LNCaP clone FGC (cell line): ENCODE measurements around the gene GYPC.

ENCODE experiments used
- DNase-seq: peaks from one replicate; pipeline ENCODE4 v3.0.0-alpha.2; 2011; ENCODE audit warnings: low read depth
- H3K4me3 ChIP-seq: 2 replicates; pipeline ENCODE4 v1.5.1; 2011; ENCODE audit warnings: mild to moderate bottlenecking, low read depth, low read length, control low read depth
- TF ChIP-seq, protein P1 (sequence below): IDR thresholded peaks from 2 replicates; pipeline ENCODE4 v1.5.1; 2012; ENCODE audit warnings: mild to moderate bottlenecking; ENCODE audit not compliant: control insufficient read depth, insufficient read depth; ENCODE audit errors: extremely low read depth

GYPC gene

DNA sequence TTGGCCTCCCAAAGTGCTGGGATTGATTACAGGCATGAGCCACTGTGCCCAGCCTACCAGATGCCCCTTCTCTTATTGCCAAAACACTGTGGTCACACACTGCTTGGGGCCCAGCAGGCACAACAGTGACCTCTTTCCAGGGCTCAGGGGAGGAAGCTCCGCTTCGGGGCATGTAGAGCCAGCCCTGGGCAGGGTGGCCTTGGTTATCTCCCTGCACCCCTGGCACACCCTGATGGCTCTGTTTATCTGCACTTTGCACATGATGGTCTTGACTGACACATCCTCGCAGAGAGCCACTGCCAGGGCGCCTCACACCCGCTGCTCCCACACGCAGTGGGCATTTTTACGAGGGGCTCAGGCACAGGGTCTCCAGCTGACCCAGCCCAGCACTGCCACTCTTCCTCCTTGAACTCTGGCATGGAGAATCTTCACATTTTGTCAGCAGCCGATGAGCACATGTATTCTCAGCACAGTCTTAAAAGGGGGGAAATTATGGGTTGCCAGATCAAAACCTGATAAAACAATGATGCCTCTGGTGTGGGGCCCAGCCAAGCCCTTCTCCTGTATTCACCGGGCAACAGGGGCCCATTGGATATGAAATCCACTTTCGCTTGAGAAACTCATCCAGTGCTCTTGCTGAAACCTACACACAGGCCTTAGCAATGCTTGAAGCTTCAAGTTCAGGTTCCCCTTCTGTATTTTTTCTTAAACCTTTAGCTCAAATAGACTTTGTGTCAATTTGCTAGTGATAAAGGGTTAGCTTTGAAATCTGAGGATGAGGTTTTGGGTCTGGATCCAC lies 5.9 kb downstream of the GYPC start:
- no peak for DNase-seq
- H3K4me3 ChIP-seq, result no peak overlapping the region
- TF ChIP-seq, protein P1, sequence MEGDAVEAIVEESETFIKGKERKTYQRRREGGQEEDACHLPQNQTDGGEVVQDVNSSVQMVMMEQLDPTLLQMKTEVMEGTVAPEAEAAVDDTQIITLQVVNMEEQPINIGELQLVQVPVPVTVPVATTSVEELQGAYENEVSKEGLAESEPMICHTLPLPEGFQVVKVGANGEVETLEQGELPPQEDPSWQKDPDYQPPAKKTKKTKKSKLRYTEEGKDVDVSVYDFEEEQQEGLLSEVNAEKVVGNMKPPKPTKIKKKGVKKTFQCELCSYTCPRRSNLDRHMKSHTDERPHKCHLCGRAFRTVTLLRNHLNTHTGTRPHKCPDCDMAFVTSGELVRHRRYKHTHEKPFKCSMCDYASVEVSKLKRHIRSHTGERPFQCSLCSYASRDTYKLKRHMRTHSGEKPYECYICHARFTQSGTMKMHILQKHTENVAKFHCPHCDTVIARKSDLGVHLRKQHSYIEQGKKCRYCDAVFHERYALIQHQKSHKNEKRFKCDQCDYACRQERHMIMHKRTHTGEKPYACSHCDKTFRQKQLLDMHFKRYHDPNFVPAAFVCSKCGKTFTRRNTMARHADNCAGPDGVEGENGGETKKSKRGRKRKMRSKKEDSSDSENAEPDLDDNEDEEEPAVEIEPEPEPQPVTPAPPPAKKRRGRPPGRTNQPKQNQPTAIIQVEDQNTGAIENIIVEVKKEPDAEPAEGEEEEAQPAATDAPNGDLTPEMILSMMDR, result no peak

DNA sequence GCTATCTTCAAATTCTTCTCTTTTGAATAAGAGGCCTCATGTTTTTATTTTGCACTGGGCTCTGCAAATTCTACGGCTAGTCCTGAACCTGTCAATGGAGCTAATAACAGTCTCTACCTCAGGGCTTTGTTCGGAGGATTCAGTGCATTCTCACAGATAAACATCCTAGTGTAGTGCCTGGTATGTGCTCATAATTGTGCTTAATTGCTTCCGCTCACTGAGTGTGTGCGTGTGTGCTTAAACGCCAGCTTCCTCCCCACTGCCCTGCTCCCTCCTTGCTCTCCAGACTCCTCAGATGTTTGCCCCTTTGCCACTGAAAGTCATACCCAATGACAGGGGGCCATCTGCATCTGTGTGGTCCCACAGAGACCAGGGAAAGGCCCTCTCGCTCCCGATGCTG lies 6.7 kb downstream of the GYPC start:
- H3K4me3 ChIP-seq, result no peak overlapping the region
- TF ChIP-seq, protein P1, result no peak
- no peak for DNase-seq

DNA sequence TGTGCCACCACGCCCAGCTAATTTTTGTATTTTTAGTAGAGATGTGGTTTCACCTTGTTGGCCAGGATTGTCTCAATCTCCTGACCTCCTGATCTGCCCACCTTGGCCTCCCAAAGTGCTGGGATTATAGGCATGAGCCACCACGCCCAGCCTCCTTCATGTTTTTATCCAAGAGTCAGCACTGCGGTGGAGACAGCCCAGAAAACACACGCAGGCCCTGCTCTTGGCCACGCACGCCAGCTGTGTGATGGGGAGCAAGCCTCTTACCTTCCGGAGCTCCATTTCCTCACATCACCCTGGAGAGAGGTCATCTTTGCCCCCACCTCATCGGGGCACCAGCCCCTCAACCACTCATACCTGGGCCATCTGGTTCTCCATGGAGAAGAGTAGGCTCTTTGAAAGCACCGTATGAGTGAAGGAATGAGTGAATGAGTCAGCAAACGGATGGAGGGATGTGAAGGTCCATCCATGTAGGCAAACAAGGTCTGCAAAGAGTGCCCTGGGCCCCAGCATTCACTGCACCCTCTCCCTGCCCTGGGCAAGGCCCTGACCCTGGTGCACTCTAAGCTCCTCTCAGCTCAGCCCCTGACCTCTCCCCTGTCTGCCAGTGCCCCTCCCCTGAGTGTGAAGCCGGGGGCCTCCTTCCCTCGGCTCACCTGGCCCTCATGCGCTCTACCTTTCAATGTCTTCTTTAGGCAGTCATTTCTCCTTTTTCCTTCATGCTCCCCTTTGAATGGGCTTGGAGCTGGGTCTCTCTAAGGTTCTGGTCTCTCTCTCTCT lies 7.4 kb downstream of the GYPC start:
- DNase-seq, result no peak
- TF ChIP-seq, protein P1, result no peak
- no peak overlapping the region for H3K4me3 ChIP-seq

DNA sequence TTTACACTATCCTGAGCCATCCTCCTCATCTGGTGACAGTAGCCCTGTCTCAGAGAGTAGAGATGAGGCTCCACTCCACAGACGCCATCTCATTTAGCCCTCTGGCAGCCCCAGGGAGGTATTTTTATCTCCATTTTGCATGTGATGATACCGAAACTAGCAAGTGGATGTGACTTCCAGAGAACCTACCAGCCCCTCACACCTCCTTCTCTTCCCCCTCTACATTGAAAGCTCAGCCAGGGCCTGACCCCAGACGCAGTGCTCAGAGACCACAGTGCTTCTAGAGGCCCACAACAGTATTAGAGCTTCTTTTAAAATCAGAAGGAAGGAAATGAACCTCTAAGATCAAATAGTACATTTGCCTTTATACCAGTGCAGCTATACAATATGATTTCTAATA lies 8.3 kb downstream of the GYPC start:
- DNase-seq, result no peak
- H3K4me3 ChIP-seq, result no peak overlapping the region
- TF ChIP-seq, protein P1, result no peak

DNA sequence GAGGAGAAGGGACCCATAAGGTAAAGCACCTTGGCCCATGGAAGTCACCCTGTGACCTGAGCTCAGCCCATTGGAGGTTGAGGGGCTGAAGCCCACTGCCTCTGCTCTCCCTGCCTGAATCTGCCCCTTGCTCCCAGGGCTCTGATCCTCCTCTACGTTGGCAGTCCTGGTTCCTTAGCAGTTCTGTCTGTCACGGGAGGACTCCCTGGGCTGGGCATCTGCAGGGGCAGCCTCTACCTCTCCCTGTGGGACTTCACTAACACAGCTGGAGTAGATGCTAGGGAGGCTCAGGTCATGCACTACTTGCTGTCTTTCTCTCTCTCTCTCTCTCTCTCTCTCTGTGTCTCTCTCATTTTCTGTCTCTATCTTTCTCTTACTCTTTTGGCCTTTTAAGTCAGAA lies 8.7 kb downstream of the GYPC start:
- DNase-seq, result no peak
- TF ChIP-seq, protein P1, result no peak
- H3K4me3 ChIP-seq, result no peak overlapping the region

DNA sequence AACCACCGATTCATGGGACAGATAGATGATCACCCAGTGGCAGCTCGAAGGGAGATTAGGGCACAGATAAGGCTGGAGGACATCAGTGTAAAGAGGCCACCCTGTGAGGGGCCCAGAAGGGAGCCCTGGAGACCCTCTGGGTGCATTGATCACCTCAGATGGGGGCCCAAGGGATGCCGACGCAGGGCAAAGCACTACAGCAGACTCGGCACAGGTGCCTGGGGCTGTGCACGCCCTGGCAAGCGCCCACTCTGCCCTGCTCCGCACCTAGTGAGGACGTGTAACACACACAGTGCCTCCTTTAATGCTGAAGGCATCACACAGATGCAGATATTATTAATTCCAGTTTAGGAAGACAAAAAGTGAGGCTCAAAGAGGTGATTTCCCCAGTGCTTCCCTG lies 9.5 kb downstream of the GYPC start:
- no peak overlapping the region for H3K4me3 ChIP-seq
- no peak for DNase-seq
- TF ChIP-seq, protein P1, result no peak

DNA sequence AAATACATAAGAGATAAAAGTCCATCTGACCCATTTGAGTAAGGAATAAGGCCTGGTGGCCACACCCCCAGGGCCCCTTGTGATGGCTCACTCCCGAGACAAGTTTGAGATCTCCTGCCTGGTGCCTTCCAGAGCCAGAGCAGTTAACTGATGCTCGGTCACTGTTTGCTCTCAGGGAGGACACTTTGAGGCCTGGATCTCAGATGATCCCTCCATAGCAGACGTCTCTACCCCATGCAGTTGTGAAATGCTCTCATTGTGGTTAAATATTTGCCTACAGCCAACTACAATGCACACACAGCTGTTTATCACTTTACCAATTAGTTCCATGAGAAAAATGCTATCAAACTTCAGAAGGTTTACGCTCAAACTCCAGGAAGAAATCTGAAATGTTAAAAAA lies 12.3 kb downstream of the GYPC start:
- no peak overlapping the region for H3K4me3 ChIP-seq
- DNase-seq, result no peak
- TF ChIP-seq, protein P1, result no peak
